MM.1S (cell line): Measurements from ENCODE around the gene NEU4.

ENCODE experiments used
- DNase-seq: peaks from one replicate; pipeline ENCODE4 v3.0.0-alpha.2; 2015
- H2AFZ ChIP-seq: fragments of 300-600 bp; sonication (generic); 2 replicates; pipeline ENCODE4 v1.6.0; 2016; ENCODE audit warnings: antibody characterized with exemption, low read length
- H3F3A ChIP-seq: fragments of 300-600 bp; sonication (generic); 2 replicates; pipeline ENCODE4 v1.6.1; 2016; ENCODE audit warnings: mild to moderate bottlenecking, antibody characterized with exemption, low read length, moderate library complexity, mixed read lengths; ENCODE audit not compliant: insufficient read depth
- H3K27ac ChIP-seq: fragments of 300-600 bp; sonication (generic); 2 replicates; pipeline ENCODE4 v1.5.1; 2016; ENCODE audit warnings: mild to moderate bottlenecking, low read length
- H3K27me3 ChIP-seq: fragments of 300-600 bp; sonication (generic); replicated peaks from 2 replicates; pipeline ENCODE4 v1.6.0; 2016; ENCODE audit warnings: low read length; ENCODE audit not compliant: insufficient read depth
- H3K36me3 ChIP-seq: fragments of 300-600 bp; sonication (generic); replicated peaks from 2 replicates; pipeline ENCODE4 v1.6.1; 2016; ENCODE audit warnings: mild to moderate bottlenecking, low read length, mixed read lengths; ENCODE audit not compliant: insufficient read depth
- H3K4me1 ChIP-seq: fragments of 300-600 bp; sonication (generic); 2 replicates; pipeline ENCODE4 v1.6.1; 2016; ENCODE audit warnings: low read length, mixed read lengths
- H3K4me2 ChIP-seq: fragments of 300-600 bp; sonication (generic); 2 replicates; pipeline ENCODE4 v1.6.0; 2016; ENCODE audit warnings: low read depth, low read length
- H3K4me3 ChIP-seq: fragments of 300-600 bp; sonication (generic); 2 replicates; pipeline ENCODE4 v1.5.1; 2016; ENCODE audit warnings: low read length, mixed read lengths
- H3K79me2 ChIP-seq: fragments of 300-600 bp; sonication (generic); 2 replicates; pipeline ENCODE4 v1.6.1; 2016; ENCODE audit warnings: mixed run types, low read length, mixed read lengths
- H3K9ac ChIP-seq: fragments of 300-600 bp; sonication (generic); 2 replicates; pipeline ENCODE4 v1.6.1; 2016; ENCODE audit warnings: low read length, mixed read lengths
- H3K9me2 ChIP-seq: fragments of 300-600 bp; sonication (generic); replicated peaks from 2 replicates; pipeline ENCODE4 v1.6.1; 2016; ENCODE audit warnings: mild to moderate bottlenecking, low read length, mixed read lengths; ENCODE audit not compliant: insufficient read depth
- H3K9me3 ChIP-seq: fragments of 300-600 bp; sonication (generic); replicated peaks from 2 replicates; pipeline ENCODE4 v1.6.1; 2016; ENCODE audit warnings: mild to moderate bottlenecking, low read length, mixed read lengths; ENCODE audit not compliant: insufficient read depth
- H4K20me1 ChIP-seq: fragments of 300-600 bp; sonication (generic); 2 replicates; pipeline ENCODE4 v1.6.1; 2016; ENCODE audit warnings: mild to moderate bottlenecking, low read length, moderate library complexity, mixed read lengths; ENCODE audit not compliant: insufficient read depth
- CTCF ChIP-seq: fragments of 300-600 bp; sonication (generic); IDR thresholded peaks from 2 replicates; pipeline ENCODE4 v1.5.1; 2016; ENCODE audit warnings: antibody characterized with exemption, low read length, mixed read lengths
- EZH2 ChIP-seq: fragments of 300-600 bp; sonication (generic); optimal IDR thresholded peaks from 2 replicates; pipeline ENCODE3; 2017; ENCODE audit warnings: low read depth, mild to moderate bottlenecking, antibody characterized with exemption, low read length, mixed read lengths
- EZH2phosphoT487 ChIP-seq: fragments of 300-600 bp; sonication (generic); IDR thresholded peaks from 2 replicates; pipeline ENCODE4 v1.6.1; 2018; ENCODE audit warnings: antibody characterized with exemption, low read length

The NEU4 gene

GRCh38 chr2:241844831-241845578, 36.0 kb downstream of the NEU4 start:
- Histone ChIP-seq H2AFZ (no peak overlapping the region), H3K4me3 (no peak overlapping the region), H3K9me3 (no peaks in the 10 kb centered on the region), H3K36me3 (no peaks in the 10 kb centered on the region), H3K4me2 (peak overlapping the region; percentile 54; the same call in 1 of the 2 replicates), H3K9ac (no peak overlapping the region), H3K4me1 (no peaks in the 10 kb centered on the region), H3K9me2 (no peaks in the 10 kb centered on the region), H3K27ac (no peak overlapping the region), H4K20me1 (no peaks in the 10 kb centered on the region), H3K79me2 (no peaks in the 10 kb centered on the region), H3K27me3 (peaks cover 9% of the 10 kb centered on the region), H3F3A (0 out of 2 replicates have a peak, but pooled peaks cover 4% of the 10 kb centered on the region)
- TF ChIP-seq CTCF (no peak), EZH2phosphoT487 (no peak), EZH2 (no peak)
- no peak for DNase-seq

GRCh38 chr2:241846406-241846805, 37.4 kb downstream of the NEU4 start:
- no peak for DNase-seq
- H3K4me3 ChIP-seq, result no peak overlapping the region
- no peaks in the 10 kb centered on the region for H3K79me2 ChIP-seq
- 0 out of 2 replicates have a peak, but pooled peaks cover 4% of the 10 kb centered on the region for H3F3A ChIP-seq
- TF ChIP-seq CTCF (no peak), EZH2 (no peak), EZH2phosphoT487 (no peak)
- H3K9ac ChIP-seq, result no peak overlapping the region
- H3K9me3 ChIP-seq, result no peaks in the 10 kb centered on the region
- no peak overlapping the region for H3K4me2 ChIP-seq
- H3K27me3 ChIP-seq, result peaks cover 6% of the 10 kb centered on the region; the same call in 1 of the 2 replicates
- H4K20me1 ChIP-seq, result no peaks in the 10 kb centered on the region
- no peaks in the 10 kb centered on the region for H3K36me3 ChIP-seq
- no peak overlapping the region for H2AFZ ChIP-seq
- H3K4me1 ChIP-seq, result no peaks in the 10 kb centered on the region
- no peaks in the 10 kb centered on the region for H3K9me2 ChIP-seq
- no peak overlapping the region for H3K27ac ChIP-seq

- no peak overlapping the region for H3K9ac ChIP-seq
- no peaks in the 10 kb centered on the region for H3K36me3 ChIP-seq
- no peak overlapping the region for H3K27ac ChIP-seq
- no peak for TF ChIP-seq EZH2
- TF ChIP-seq CTCF, result no peak
- no peak for TF ChIP-seq EZH2phosphoT487
- no peaks in the 10 kb centered on the region for H3K79me2 ChIP-seq
- H4K20me1 ChIP-seq, result no peaks in the 10 kb centered on the region
- no peak overlapping the region for H3K4me3 ChIP-seq
- no peaks in the 10 kb centered on the region for H3F3A ChIP-seq
- H3K4me2 ChIP-seq, result no peak overlapping the region
- no peaks in the 10 kb centered on the region for H3K9me2 ChIP-seq
- H3K4me1 ChIP-seq, result no peaks in the 10 kb centered on the region
- H3K27me3 ChIP-seq, result no peaks in the 10 kb centered on the region; the same call in 1 of the 2 replicates
- no peak for DNase-seq
- H3K9me3 ChIP-seq, result no peaks in the 10 kb centered on the region
- H2AFZ ChIP-seq, result no peak overlapping the region
Measured at GRCh38 chr2:241848761-241849615, 40.0 kb downstream of the NEU4 start.
